ENCODE results near the gene LAD1.

Gene LAD1

GRCh38 chr1:201363467-201363866 is 35.7 kb downstream of the LAD1 start:
- TF ChIP-seq CTCF (IDR thresholded peaks at IDR 0.05; ENCODE audit: low read length) (no peak), EZH2 (IDR thresholded peaks at IDR 0.05; ENCODE audit: borderline replicate concordance, low read length) (no peak)
- Histone ChIP-seq H3K9ac (ENCODE audit: low read length) (no peak overlapping the region), H3K9me2 (ENCODE audit: low read depth, low read length) (no peaks in the 10 kb centered on the region), H2AFZ (ENCODE audit: low read length) (no peak overlapping the region), H4K20me1 (ENCODE audit: insufficient read depth, low read length) (no peaks in the 10 kb centered on the region), H3K4me1 (ENCODE audit: insufficient read depth, low read length, severe bottlenecking) (no peaks in the 10 kb centered on the region), H3K9me3 (ENCODE audit: low read length) (no peaks in the 10 kb centered on the region), H3K36me3 (ENCODE audit: insufficient read depth, low read length) (no peaks in the 10 kb centered on the region), H3K4me3 (ENCODE audit: low read depth, low read length, poor library complexity, severe bottlenecking) (no peak overlapping the region), H3K27me3 (ENCODE audit: insufficient read depth, low read length) (no peaks in the 10 kb centered on the region), H3K4me2 (ENCODE audit: low read length) (no peak overlapping the region), H3F3A (ENCODE audit: insufficient read depth, low read length) (no peaks in the 10 kb centered on the region), H3K27ac (ENCODE audit: low read depth, low read length, poor library complexity, severe bottlenecking) (no peak overlapping the region), H3K79me2 (ENCODE audit: insufficient read depth, low read length) (no peaks in the 10 kb centered on the region)

- no peak overlapping the region for H3K27ac ChIP-seq (ENCODE audit: low read depth, low read length, poor library complexity, severe bottlenecking)
- H3K36me3 ChIP-seq (ENCODE audit: insufficient read depth, low read length): no peaks in the 10 kb centered on the region
- H3K4me2 ChIP-seq (ENCODE audit: low read length): no peak overlapping the region
- H3K9me2 ChIP-seq (ENCODE audit: low read depth, low read length): no peaks in the 10 kb centered on the region
- no peaks in the 10 kb centered on the region for H3K27me3 ChIP-seq (ENCODE audit: insufficient read depth, low read length)
- no peak overlapping the region for H2AFZ ChIP-seq (ENCODE audit: low read length)
- no peaks in the 10 kb centered on the region for H3F3A ChIP-seq (ENCODE audit: insufficient read depth, low read length)
- no peaks in the 10 kb centered on the region for H3K9me3 ChIP-seq (ENCODE audit: low read length)
- H3K9ac ChIP-seq (ENCODE audit: low read length): no peak overlapping the region
- TF ChIP-seq CTCF (IDR thresholded peaks at IDR 0.05; ENCODE audit: low read length) (no peak), EZH2 (IDR thresholded peaks at IDR 0.05; ENCODE audit: borderline replicate concordance, low read length) (no peak)
- H3K4me1 ChIP-seq (ENCODE audit: insufficient read depth, low read length, severe bottlenecking): no peaks in the 10 kb centered on the region
- no peak overlapping the region for H3K4me3 ChIP-seq (ENCODE audit: low read depth, low read length, poor library complexity, severe bottlenecking)
- no peaks in the 10 kb centered on the region for H4K20me1 ChIP-seq (ENCODE audit: insufficient read depth, low read length)
- H3K79me2 ChIP-seq (ENCODE audit: insufficient read depth, low read length): no peaks in the 10 kb centered on the region
These were observed 36.2 kb downstream of the LAD1 start for GRCh38 chr1:201362906-201363305.

GRCh38 chr1:201361652-201362504 is 37.2 kb downstream of the LAD1 start:
- Histone ChIP-seq H3K4me1 (ENCODE audit: insufficient read depth, low read length, severe bottlenecking) (no peaks in the 10 kb centered on the region), H3K9me2 (ENCODE audit: low read depth, low read length) (no peaks in the 10 kb centered on the region), H3K4me3 (ENCODE audit: low read depth, low read length, poor library complexity, severe bottlenecking) (no peak overlapping the region), H3K27ac (ENCODE audit: low read depth, low read length, poor library complexity, severe bottlenecking) (no peak overlapping the region), H3K79me2 (ENCODE audit: insufficient read depth, low read length) (no peaks in the 10 kb centered on the region), H4K20me1 (ENCODE audit: insufficient read depth, low read length) (no peaks in the 10 kb centered on the region), H3K9me3 (ENCODE audit: low read length) (no peaks in the 10 kb centered on the region), H3K36me3 (ENCODE audit: insufficient read depth, low read length) (no peaks in the 10 kb centered on the region), H3K4me2 (ENCODE audit: low read length) (no peak overlapping the region), H3K27me3 (ENCODE audit: insufficient read depth, low read length) (no peaks in the 10 kb centered on the region), H3K9ac (ENCODE audit: low read length) (no peak overlapping the region), H2AFZ (ENCODE audit: low read length) (no peak overlapping the region), H3F3A (ENCODE audit: insufficient read depth, low read length) (no peaks in the 10 kb centered on the region)
- TF ChIP-seq EZH2 (IDR thresholded peaks at IDR 0.05; ENCODE audit: borderline replicate concordance, low read length) (no peak), CTCF (IDR thresholded peaks at IDR 0.05; ENCODE audit: low read length) (peak; percentile 75)

Measured in OCI-LY1 (cell line).